ENCODE data around the gene FER1L5.
A peak's percentile ranks its signal among the peaks of the same experiment; 100 is the strongest.
"Not testable (repeated sequence)": the region's sequence is repeated elsewhere in the genome, so short reads cannot be mapped to it uniquely, and the experiment has no call there.

FER1L5 gene

DNA sequence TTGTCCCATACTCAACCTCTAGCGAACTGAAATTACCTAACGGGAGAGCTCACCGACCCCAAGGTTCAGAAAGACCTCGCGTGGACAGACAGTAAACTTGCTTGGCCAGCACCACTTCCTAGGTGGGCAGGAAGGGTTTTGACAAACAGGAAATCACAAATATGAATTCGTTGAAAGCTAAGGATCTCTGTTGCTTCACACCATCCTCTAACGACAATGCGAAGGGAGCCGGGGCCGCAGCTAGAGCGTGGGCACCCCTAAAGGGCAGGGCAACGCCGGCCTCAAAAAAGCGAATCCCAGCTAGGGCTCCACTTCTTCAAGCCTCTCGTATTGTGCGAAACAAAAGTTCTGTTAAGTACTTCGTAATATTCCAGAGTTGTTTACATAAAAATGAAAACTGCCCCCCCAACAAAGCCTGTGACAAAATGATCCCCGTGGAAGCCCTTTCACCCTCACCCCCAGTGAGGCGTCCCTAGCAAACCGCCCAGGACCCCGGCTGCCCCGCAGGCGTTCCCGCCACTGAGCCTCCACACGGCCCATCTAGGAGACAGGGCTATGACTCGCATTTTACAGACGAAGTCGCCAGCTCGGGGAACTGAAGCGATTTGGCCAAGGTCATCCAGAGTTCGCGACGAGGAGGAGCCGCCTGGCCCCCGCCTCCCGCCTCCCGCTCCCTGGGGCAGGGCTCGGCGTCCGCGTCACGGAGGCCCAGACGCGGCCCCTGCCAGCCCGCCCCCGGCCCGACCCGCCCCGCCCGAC lies 5.0 kb upstream of the FER1L5 start:
- DNase-seq, result peak; percentile 68

DNA sequence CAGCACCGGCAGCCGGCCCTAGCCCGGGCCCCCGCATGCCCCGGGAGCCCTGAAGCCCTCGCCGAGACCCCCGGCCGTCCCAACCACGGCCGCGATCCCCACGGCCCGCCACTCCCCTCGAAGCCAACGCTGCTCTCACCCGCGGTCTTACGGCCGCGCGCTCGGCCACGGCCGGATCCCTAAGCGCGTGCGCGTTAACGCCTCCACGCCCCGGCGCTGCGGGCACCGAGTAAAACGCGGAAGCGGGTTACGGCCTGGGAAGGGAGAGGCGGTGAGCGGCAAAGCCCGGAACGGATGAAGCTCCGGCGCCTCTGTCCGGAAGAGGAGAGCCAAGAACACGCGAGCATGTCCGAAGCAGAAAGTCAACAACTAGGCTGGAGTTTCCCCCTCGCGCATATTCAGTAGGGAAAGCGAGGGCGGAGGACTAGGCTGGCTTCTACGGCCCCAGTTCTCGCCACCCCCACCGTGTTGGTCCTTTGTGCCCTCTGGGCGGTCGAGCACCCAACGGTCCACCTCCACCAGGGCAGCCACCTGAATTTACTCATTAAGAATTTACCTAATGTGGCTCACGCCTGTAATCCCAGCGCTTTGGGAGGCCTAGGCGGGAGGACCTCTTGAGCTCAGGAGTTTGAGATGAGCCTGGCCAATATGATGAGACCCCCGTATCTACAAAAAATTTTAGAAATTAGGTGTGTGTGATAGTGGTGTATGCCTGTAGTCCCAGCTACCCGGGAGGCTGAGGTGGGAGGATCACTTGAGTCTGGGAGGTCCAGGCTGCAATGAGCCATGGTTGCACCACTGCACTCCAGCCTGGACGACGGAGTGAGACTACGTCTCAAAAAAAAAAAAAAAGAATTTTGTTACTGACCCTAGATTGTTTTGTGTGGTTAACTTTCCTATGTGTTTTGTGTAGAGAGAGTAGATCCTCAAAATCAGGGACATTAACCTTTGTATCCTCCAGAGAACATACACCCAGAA lies 4.1 kb upstream of the FER1L5 start, which contains the start of gene KANSL3:
TSS of gene KANSL3 (minus strand) at position 169 of the 978 bp plus-strand sequence. CDS start 1,177 bp downstream, outside the sequence.
- DNase-seq, result peak; percentile 74

DNA sequence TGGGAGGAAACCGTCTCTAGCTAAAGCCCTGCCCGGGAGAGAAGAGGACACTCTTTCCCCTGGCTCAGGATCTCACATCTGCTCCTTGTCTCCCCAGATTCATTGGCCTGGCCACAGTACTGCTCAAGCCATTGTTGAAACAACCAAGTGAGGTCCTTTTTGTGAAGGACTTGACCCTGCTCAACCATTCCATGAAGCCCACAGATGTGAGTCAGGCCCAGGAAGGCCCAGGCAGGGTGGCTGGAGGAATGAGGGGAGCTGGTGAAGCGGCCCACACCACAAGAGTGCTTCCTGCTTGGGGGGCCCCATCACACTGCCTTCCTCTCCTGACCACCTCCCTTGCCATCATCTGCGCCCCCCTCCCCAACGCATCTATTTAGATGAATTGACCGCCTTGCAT lies 5.1 kb downstream of the FER1L5 start:
- no peak for DNase-seq

DNA sequence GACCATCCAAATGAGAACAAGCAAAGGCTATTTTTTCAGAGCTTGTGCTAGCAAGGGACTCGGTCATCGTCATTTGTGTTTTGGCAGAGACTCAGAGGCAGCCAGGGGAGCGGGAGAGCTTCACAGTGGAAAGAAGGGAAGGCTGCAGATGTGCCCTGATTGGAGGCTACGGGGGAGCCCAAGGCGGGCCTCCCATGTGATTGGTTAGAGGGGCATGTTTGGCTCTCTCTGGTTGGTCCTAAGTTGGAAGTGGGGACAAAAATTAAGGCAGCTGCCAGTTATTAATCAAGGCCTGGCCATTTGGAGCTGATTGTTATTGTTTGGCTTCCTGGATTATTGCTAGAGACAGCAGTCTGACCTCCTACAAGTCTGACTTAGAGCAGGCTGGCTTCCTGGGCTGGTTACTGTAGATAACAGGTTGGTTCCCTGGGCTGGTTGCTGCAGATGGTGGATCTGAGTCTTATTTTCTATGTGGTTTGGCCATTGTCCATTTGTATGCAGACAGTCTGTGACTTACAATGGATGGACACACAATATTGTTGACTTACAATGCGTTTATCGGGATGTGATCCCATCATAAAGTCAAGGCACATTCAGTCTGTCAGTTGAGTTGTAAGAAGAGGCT lies 5.9 kb downstream of the FER1L5 start:
- no peak for DNase-seq

DNA sequence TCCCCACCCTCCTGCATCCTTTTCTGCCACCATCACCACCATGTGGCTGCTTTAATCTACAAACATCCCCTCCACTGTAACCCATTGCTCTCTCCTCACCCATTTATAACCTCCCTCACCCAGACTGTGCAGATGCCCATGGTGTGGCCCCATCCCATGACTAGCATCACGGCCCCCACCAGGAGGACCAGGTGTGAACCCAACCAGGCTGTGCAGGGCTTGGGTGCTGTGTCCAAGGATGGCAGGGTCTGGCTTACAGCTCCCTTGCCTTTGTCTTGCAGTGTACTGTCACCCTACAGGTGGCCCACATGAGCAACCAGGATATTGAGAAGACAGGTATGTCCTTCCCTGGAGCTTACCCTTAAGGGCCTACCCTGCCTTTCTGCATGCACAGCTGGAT lies 6.8 kb downstream of the FER1L5 start:
- no peak for DNase-seq

DNA sequence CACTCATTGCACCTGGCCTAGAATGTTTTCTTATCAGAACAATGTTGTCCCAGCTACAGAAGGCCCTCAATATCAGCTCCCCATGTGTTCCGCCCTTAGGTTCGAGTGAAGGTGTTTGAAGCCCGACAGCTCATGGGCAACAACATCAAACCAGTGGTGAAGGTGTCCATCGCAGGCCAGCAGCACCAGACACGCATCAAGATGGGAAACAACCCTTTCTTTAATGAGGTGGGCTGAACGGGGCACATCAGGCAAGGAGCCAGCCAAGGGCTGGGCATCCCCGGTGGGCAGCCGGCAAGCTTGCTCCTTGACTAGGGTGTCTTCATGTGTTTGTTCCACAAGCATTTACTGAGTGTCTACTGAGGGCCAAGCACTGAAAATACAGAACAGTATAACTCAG lies 9.2 kb downstream of the FER1L5 start:
- no peak for DNase-seq

DNA sequence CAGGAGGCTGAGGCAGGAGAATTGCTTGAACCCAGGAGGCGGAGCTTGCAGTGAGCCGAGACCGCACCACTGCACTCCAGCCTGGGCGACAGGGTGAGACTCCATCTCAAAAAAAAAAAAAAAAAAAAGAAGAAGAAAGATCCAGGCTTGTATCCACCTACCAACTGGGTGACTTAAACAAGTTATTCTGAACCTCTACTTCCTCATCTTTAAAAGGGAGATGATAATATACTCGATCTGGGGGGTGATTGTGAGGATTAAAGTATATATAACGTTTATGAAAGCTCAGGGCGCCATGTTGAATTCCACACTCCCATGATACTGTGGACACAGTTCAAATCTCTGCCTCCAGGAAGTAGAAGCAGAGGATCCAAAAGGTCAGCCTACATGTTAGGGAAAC lies 12.2 kb downstream of the FER1L5 start:
- not testable (repeated sequence) for DNase-seq

DNA sequence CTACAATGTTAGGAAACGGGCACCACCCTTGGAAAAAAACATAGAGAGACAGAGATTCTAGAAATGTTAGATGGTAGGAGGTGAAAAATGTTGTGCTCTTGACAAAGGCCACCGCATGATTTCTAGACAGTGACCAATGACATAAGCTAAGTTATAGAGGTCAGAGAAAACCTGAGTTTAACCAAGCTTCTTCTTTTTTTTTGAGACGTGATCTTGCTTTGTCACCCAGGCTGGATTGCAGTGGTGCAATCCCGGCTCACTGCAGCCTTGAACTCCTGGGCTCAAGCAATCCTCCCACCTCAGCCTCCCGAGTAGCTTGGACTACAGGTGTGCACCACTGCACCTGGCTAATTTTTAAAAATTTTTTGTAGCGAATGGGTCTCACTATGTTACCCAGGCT lies 13.0 kb downstream of the FER1L5 start:
- no peak for DNase-seq

DNA sequence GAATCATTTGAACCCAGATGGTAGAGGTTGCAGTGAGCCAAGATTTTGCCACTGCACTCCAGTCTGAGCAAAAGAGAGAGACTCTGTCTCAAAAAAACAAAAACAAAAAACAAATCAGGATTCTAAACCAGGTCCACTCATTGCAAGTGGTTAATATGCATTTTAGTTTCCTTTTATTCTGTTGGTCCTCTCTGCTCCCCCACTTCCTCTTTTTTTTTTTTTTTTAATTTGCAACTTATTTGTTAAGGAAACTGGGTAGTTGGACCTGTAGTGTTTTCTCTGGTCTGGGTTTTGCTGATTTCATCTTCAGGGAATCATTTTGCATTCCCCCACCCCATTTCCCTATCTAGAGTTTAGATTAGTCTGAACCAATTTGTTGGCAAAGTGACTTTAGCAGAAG lies 14.0 kb downstream of the FER1L5 start:
- no peak for DNase-seq

DNA sequence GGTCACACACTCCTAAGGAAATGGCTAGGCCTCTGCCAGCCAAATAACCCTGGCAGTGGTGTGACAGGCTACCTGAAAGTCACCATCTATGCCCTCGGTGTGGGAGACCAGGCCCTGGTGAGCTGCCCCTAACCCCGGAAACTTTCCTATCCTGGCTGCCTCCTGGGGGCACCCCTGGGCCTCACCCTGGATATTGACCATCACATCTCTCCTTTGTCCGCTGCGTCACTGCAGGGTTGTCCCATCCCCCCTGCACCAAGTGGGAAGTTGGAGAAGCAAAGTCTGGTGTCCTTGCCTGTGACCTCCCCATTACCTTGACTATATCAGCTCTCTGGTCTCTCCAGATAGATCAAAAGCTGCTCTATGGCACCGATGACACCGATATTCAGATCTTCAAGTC lies 18.8 kb downstream of the FER1L5 start:
- no peak for DNase-seq

DNA sequence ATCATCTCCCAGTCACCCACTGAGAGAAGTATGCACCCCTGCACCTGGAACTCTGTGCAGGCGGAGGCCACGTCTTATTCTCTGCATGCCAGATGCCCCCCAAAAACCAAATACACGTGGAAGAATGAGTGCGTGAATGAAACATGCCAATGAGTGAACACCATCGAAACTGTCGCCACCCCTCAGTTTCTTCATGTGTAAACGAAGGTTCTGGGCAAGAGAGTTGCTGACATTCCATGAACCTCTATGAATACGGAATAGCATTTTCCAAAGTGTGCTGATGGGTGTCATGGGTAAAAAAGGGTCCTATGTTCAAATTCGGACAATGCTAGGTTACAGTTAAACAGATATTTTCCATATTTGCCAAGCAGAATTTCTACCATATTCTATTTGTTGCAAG lies 19.8 kb downstream of the FER1L5 start:
- DNase-seq, result no peak

DNA sequence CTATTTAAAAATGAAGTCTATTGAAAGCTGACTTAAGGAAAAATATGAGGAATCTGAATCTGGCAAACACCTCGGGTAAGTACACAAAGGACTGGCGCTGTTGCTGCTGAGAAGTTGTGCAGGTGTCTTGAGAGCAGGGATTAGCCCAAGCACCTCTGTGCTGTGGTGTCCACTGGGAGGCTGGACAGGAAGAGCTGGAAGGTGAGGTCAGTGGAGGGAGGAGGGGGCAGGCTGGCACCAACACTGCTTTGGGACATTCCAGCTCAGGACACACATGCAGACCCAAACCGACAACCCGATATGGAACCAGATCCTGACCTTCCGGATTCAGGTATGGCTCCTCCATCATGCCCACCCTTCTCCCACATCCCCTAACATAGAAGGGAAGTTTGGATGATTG lies 20.6 kb downstream of the FER1L5 start:
- no peak for DNase-seq

DNA sequence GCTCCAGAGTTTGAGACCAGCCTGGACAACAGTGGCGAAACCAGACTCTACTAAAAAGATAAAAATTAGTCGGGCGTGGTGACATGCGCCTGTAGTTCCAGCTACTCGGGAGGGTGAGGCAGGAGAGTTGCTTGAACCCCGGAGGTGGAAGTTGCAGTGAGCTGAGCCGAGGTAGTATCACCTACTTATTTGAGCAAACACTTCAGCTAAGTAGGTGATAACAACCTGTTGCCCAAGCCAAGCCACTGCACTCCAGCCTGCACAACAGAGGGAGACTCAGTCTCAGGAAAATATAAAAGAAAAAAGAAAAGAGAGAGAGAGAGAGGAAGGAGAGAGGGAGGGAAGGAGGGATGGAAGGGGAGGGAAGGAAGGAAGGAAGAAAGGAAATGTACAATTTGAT lies 21.3 kb downstream of the FER1L5 start:
- DNase-seq, result no peak

DNA sequence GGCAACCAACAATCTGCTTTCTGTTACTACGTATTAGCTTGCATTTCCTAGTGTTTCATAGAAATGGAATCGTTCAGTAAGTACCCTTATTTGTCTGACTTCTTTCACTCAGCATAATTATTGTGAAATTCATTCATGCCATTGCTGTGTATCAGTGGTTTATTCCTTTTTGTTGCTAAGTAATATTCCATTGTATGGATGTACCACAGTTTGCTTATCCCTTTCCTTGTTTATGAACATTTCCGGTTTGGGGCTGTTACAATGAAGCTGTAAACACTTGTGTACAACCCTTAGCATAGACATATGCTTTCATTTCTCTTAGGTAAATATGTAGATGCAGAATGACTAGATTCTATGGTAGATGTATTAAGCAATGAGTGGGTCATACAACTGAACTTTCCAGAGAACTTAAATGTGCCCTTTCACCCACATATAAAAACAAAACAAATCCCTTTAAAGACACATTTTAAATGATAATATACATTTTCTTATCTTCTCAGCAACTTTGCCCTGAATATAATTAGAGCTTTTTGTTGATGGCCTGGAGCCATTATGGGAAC lies 21.9 kb downstream of the FER1L5 start:
- DNase-seq, result no peak

DNA sequence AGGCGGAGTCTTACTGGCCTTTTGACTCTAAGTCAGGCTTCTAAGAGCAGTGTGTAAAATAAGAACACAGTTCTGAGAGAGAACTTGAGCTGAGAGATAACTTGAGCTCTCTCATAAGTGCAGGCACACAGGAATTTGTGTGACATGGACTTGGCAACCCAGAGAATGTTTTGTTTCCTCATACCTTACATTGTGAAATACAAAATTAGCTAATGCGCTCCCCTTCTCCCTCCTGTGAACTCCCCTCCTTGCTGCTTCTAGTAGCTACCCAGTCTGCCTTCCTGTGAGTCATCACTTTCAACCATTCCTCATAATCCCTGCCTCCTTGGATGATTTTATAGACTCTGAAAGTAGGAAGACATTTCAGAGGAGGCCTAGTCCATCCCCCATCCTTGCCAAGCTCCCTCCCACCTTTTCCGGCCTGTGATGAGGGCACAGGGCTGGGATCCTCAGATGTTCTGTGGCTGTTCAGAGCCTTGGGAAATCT lies 22.6 kb downstream of the FER1L5 start:
- no peak for DNase-seq

DNA sequence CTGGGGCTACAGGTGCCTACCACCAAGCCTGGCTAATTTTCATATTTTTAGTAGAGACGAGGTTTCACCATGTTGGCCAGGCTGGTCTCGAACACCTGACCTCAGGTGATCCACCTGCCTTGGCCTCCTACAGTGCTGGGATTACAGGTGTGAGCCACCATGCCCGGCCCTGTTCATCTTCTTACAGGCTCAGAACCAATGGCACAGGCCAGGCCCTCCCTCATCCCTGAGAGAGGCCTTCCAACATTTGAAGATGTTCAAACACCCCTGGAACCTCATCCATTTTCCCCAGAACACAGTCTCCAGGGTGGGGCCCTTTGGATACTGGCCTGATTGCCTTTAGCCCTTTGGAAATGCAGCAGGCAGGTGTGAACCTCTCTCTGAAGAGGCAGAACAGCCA lies 23.2 kb downstream of the FER1L5 start:
- DNase-seq, result not testable (repeated sequence)

DNA sequence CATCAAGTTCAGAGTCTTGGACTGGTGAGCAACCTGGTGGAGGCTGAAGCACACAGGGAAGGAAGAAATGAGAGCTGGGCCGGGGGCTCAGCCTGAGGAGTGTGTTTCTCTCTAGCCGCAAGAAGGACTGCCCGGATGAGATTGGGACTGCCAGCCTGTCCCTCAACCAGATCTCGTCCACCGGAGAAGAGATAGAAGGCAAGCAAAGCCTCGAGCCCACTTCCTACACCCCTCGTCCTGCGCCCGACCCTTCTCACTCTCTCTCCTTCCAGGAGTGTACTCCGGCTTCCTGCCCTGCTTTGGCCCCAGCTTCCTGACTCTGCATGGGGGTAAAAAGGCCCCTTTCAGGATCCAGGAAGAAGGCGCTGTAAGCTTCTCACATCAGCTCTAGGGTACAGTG lies 26.2 kb downstream of the FER1L5 start:
- no peak for DNase-seq

DNA sequence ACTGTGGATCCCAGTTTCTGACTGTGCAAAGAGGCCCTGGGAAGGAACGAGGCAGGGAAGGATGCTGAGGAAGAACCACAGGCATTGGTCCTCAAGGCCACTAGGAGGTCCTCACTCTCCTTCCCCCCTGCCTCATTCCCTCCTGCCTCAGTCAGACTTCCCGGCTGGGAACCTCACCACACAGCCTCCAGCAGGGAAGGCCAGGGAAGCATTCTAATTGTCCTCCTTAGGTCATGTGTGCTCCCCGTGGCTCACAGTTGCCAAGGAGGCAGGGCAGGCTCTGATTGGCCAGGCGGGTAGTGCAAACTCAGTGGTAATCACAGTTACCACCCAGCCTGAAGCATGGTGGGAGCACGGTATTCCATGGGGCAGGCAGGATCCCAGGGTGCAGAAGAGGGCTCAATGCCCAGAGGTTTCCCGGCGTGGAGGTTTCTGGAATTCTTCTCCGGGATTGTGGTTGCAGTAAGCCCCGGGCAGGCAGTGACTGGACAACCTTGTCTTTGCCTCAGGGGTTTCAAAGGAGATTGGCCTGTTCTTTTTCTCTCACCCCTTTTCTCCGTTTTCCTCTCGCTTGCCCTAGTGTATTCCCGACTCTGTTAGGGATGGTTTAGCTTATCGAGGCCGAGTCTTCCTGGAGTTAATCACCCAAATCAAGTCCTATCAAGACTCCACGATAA lies 27.1 kb downstream of the FER1L5 start:
- no peak for DNase-seq

DNA sequence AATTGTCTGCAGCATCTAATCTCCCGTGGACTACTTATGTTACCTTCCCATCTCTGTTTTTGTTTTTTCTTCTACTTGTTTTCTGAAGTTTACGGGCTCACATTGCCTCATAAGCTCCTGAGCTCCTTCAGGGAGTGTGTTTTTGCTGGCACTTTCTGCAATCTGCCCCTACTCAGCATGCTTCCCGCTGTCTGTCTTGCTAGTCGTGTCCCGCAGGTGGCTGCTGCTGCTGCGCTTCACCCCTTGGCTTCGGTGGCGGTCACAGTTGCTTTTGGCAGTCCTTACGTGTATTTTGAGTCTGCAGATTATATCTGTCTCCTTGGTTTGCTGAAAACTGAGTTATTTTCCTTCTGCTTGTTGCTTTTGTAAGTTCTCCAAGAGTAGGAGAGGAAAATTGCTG lies 37.3 kb downstream of the FER1L5 start:
- no peak for DNase-seq

DNA sequence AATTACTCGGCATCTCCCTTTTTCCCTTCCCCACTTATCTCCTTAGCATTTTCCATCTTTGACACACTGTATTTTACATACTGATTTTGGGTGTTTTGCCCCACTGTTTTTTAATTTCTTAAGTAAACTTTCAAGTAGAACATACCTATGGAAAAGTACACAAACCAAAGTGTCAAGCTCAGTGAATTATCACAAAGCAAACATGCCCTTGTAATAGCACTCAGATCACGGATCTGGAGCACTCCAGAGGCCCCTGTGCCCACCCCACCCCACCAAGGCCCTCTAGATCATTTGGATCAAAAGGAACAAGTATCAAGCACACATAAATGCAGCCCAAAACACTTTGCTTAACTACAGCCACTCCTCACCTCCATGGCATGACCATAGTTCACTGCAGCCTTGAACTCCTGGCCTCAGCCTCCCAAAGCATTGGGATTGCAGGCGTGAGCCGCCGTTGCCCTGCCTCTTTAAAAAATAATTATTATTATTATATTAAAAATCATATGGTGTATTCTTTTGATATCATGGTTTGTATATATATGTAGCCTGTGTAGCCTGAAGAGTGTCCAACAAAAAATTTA lies 38.1 kb downstream of the FER1L5 start:
- DNase-seq, result no peak

DNA sequence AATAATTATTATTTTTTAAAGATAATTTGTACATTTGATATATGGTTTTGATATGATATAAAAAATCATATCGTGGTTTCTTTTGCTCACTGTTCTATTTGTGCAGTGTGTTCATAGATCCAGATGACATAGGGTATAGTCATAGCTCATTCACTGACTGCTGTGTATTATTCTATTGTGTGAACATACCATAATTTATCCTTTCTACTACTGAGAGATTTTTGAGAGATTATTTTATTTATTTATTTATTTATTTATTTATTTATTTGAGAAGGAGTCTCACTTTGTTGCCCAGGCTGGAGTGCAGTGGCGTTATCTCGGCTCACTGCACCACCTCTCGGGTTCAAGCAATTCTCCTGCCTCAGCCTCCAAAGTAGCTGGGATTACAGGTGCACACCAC lies 39.0 kb downstream of the FER1L5 start:
- DNase-seq, result no peak

DNA sequence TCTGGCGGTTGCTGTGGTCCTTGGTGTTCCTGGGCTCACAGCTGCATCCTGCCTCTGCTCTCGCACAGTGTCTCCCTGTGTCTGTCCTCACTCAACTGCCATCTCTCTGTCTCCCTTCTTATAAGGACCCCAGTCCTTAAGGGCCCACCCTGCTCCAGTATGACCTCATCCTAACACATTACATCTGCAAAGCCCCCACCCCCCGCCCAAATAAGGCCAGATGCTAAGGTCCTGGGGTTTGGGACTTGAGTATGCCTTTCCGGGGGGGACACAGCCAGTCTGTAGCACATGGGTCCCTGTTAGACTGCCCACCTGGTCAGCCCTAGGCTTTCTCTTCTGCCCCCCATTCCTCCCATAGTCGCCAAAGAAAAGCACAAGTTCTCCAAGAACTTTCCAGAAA lies 40.7 kb downstream of the FER1L5 start:
- no peak for DNase-seq

Data from NK-92 treated with Interleukin-12 subunit alpha and Interleukin-12 subunit beta, amount 100 ng/mL, for 24 hours (cell line).